CD14-positive monocyte (primary cell): Measurements from ENCODE around the gene APOL6. TPM values are rescaled to one million over a fixed set of nuclear protein-coding genes. Genes with fewer than 3 reads are reported as not detected.
A peak's percentile ranks its signal among the peaks of the same experiment; 100 is the strongest.

Source experiments
- DNase-seq, 3 donors: peaks; one replicate each; pipeline ENCODE4 v3.0.0-alpha.2; 2011 to 2022
- H2AFZ ChIP-seq: 2 replicates; pipeline ENCODE4 v1.6.0; 2012; ENCODE audit warnings: mild to moderate bottlenecking, low read depth, low read length, inconsistent platforms; ENCODE audit not compliant: insufficient read depth, poor library complexity, severe bottlenecking
- H3K27ac ChIP-seq, 2 donors: 1 replicate in 1 of 2; 2 replicates in 1 of 2; pipeline ENCODE4 v1.5.1; 2012 to 2013; ENCODE audit warnings: low read length in 2 of 2, control low read depth in 1 of 2, inconsistent platforms in 1 of 2, low read depth in 1 of 2, mild to moderate bottlenecking in 1 of 2
- H3K27me3 ChIP-seq, 2 donors: one replicate each; pipeline versions ENCODE4 v1.6.0 to v1.6.1; 2011 to 2013; ENCODE audit warnings: low read length in 2 of 2; ENCODE audit not compliant: control insufficient read depth in 2 of 2, insufficient read depth in 2 of 2
- H3K36me3 ChIP-seq, 2 donors: replicated peaks in 1 of 2; 1 replicate in 1 of 2; 2 replicates in 1 of 2; pipeline versions ENCODE4 v1.5.1 to v1.6.1; 2012 to 2013; ENCODE audit warnings: low read length in 2 of 2, control low read depth in 1 of 2, inconsistent platforms in 1 of 2, mild to moderate bottlenecking in 1 of 2; ENCODE audit not compliant: insufficient read depth in 2 of 2, control insufficient read depth in 1 of 2
- H3K4me1 ChIP-seq, 2 donors: 1 replicate in 1 of 2; 2 replicates in 1 of 2; pipeline versions ENCODE4 v1.5.1 to v1.6.1; 2012 to 2013; ENCODE audit warnings: low read length in 2 of 2, control low read depth in 1 of 2, inconsistent platforms in 1 of 2, mild to moderate bottlenecking in 1 of 2, moderate library complexity in 1 of 2; ENCODE audit not compliant: insufficient read depth in 2 of 2, control insufficient read depth in 1 of 2
- H3K4me2 ChIP-seq: replicated peaks from 2 replicates; pipeline ENCODE3; 2012; ENCODE audit warnings: low read length, moderate library complexity, mild to moderate bottlenecking; ENCODE audit not compliant: poor library complexity, severe bottlenecking; ENCODE audit errors: extremely low read depth
- H3K4me3 ChIP-seq, 3 experiments: fragments of 200-600 bp in 1 of 3; sonication (generic) in 1 of 3; replicated peaks in 1 of 3; 1 replicate in 2 of 3; 2 replicates in 1 of 3; pipeline ENCODE4 v1.5.1; 2011 to 2013; ENCODE audit warnings: low read length in 3 of 3, mild to moderate bottlenecking in 3 of 3, control low read depth in 2 of 3, low read depth in 2 of 3, inconsistent platforms in 1 of 3, moderate library complexity in 1 of 3
- H3K79me2 ChIP-seq: 2 replicates; pipeline ENCODE4 v1.6.0; 2012; ENCODE audit warnings: mild to moderate bottlenecking, control low read depth, inconsistent platforms, low read length, moderate library complexity; ENCODE audit not compliant: insufficient read depth
- H3K9ac ChIP-seq: 2 replicates; pipeline ENCODE4 v1.6.0; 2017; ENCODE audit warnings: low read length, mild to moderate bottlenecking; ENCODE audit not compliant: insufficient read depth, poor library complexity, severe bottlenecking
- H3K9me3 ChIP-seq, 2 donors: replicated peaks in 1 of 2; 1 replicate in 1 of 2; 2 replicates in 1 of 2; pipeline versions ENCODE4 v1.5.1 to v1.6.1; 2012 to 2013; ENCODE audit warnings: low read length in 2 of 2, control low read depth in 1 of 2; ENCODE audit not compliant: control insufficient read depth in 1 of 2, insufficient read depth in 1 of 2
- H4K20me1 ChIP-seq: 2 replicates; pipeline ENCODE4 v1.6.0; 2012; ENCODE audit warnings: mild to moderate bottlenecking, low read length, control low read depth, moderate library complexity; ENCODE audit not compliant: insufficient read depth
- H3K27ac Mint-ChIP-seq, 7 donors: one replicate each; pipeline ENCODE4 v1.8.0; 2020; ENCODE audit warnings: mild to moderate bottlenecking in 7 of 7, mixed read lengths in 7 of 7, moderate library complexity in 6 of 7, inconsistent platforms in 2 of 7
- H3K27me3 Mint-ChIP-seq, 3 donors: one replicate each; pipeline ENCODE4 v1.8.0; 2021 to 2022; ENCODE audit warnings: low read depth in 3 of 3, mild to moderate bottlenecking in 3 of 3, mixed read lengths in 3 of 3, moderate library complexity in 3 of 3, inconsistent platforms in 1 of 3
- H3K36me3 Mint-ChIP-seq, 2 donors: one replicate each; pipeline ENCODE4 v1.8.0; 2020; ENCODE audit warnings: mixed read lengths in 2 of 2, inconsistent platforms in 1 of 2, mild to moderate bottlenecking in 1 of 2
- H3K4me1 Mint-ChIP-seq: one replicate; pipeline ENCODE4 v1.8.0; 2020; ENCODE audit warnings: mild to moderate bottlenecking, mixed read lengths
- H3K4me3 Mint-ChIP-seq, 2 donors: one replicate each; pipeline ENCODE4 v1.8.0; 2020; ENCODE audit warnings: mild to moderate bottlenecking in 2 of 2, mixed read lengths in 2 of 2, moderate library complexity in 1 of 2
- H3K9me3 Mint-ChIP-seq, 7 donors: one replicate each; pipeline ENCODE4 v1.8.0; 2020 to 2022; ENCODE audit warnings: mixed read lengths in 7 of 7, mild to moderate bottlenecking in 6 of 7, moderate library complexity in 6 of 7, inconsistent platforms in 2 of 7
- CTCF ChIP-seq: fragments of 200-600 bp; IDR thresholded peaks from one replicate; pipeline ENCODE4 v1.8.0; 2022; ENCODE audit warnings: antibody characterized with exemption, mild to moderate bottlenecking
- WGBS: methylation state at CpG from one replicate; pipeline ENCODE4 v1.1.5; 2013; ENCODE audit warnings: missing lambda C conversion rate; ENCODE audit not compliant: insufficient coverage; 5-methylcytosine and 5-hydroxymethylcytosine counted together
- intact Hi-C, 2 donors: fragments of 100-400 bp; cut with micrococcal nuclease; formaldehyde crosslinking; loops; one replicate each; pipeline versions ENCODE4 v1.15.0 to v1.15.1; 2023
- polyA plus RNA-seq, 3 donors: library from polyadenylated mRNA; depleted of rRNA in 1 of 3; unstranded in 2 of 3; stranded (reverse) in 1 of 3; fragments of 300-500 nt in 2 of 3; fragments of >200 nt in 1 of 3; fragmentation: Illumina TruSeq in 2 of 3; gene quantifications; 1 replicate in 2 of 3; 2 replicates in 1 of 3; pipeline ENCODE4 v1.2.3, GENCODE V29; 2012 to 2021

Gene APOL6
- polyA plus RNA-seq, 3 donors, result 7.6 to 13.6 (median 9.1) TPM

GRCh38 chr22:35634015-35634414 is 14.2 kb upstream of the APOL6 start:
- no peaks in the 10 kb centered on the region for H3K79me2 ChIP-seq
- peak overlapping the region in 1 of 2 donors; percentile 9 for H3K4me3 Mint-ChIP-seq
- peak overlapping the region; percentile 7 to 82 (median 67) for H3K27ac Mint-ChIP-seq
- no peaks in the 10 kb centered on the region for H4K20me1 ChIP-seq
- H3K27ac ChIP-seq, result peak overlapping the region in 1 of 2 donors; percentile 22
- H2AFZ ChIP-seq, result peak overlapping the region; percentile 28
- no peak overlapping the region for H3K4me3 ChIP-seq
- peak overlapping the region; percentile 6 for H3K9ac ChIP-seq
- 28% methylated on average over 3 of the region's 5 CpGs for WGBS
- TF ChIP-seq CTCF, result no peak
- H3K27me3 ChIP-seq, result no peaks in the 10 kb centered on the region
- no peaks in the 10 kb centered on the region for H3K9me3 ChIP-seq
- H3K4me1 ChIP-seq, result peaks cover 15 to 31% of the 10 kb centered on the region in 2 donors
- H3K36me3 ChIP-seq, result no peaks in the 10 kb centered on the region
- peaks cover 40% of the 10 kb centered on the region for H3K4me1 Mint-ChIP-seq
- H3K27me3 Mint-ChIP-seq, result peaks cover 4 to 5% (median 5%) of the 10 kb centered on the region in 3 donors
- H3K9me3 Mint-ChIP-seq, result no peaks in the 10 kb centered on the region
- intact Hi-C loops, result loop anchor here in 1 of 2 donors (10.0 kb wide), 1 partner anchor 281 kb away; no protein-coding TSS in a partner anchor
- no peaks in the 10 kb centered on the region for H3K36me3 Mint-ChIP-seq
- peak; percentile 35 to 50 (median 46) for DNase-seq
- no peak overlapping the region for H3K4me2 ChIP-seq

GRCh38 chr22:35634943-35635540 is 13.2 kb upstream of the APOL6 start:
- Histone ChIP-seq H2AFZ (no peak overlapping the region), H3K4me3 (no peak overlapping the region), H3K4me2 (no peak overlapping the region), H3K9me3 (no peaks in the 10 kb centered on the region), H3K36me3 (no peaks in the 10 kb centered on the region), H3K79me2 (no peaks in the 10 kb centered on the region), H3K4me1 (peaks cover 9 to 23% of the 10 kb centered on the region in 2 donors), H3K27me3 (no peaks in the 10 kb centered on the region), H4K20me1 (no peaks in the 10 kb centered on the region), H3K27ac (no peak overlapping the region), H3K9ac (no peak overlapping the region)
- H3K27me3 Mint-ChIP-seq, result peaks cover 0 to 7% (median 5%) of the 10 kb centered on the region in 3 donors
- TF ChIP-seq CTCF, result no peak
- no peak for DNase-seq
- peaks cover 32% of the 10 kb centered on the region for H3K4me1 Mint-ChIP-seq
- intact Hi-C loops, result loop anchor here in 1 of 2 donors (10.0 kb wide), 1 partner anchor 280 kb away; no protein-coding TSS in a partner anchor
- H3K27ac Mint-ChIP-seq, result no peak overlapping the region
- H3K36me3 Mint-ChIP-seq, result no peaks in the 10 kb centered on the region
- 95% methylated on average over 2 of the region's 3 CpGs for WGBS
- no peaks in the 10 kb centered on the region for H3K9me3 Mint-ChIP-seq
- no peak overlapping the region for H3K4me3 Mint-ChIP-seq
